ENCODE results near the gene ZNF17. TPM values are rescaled to one million over a fixed set of nuclear protein-coding genes. Genes with fewer than 3 reads are reported as not detected.
A peak's percentile ranks its signal among the peaks of the same experiment; 100 is the strongest.

The ZNF17 gene
- total and polyA plus RNA-seq, 2 donors (not counting 1 experiment from before 2014, with no cell fraction given) = 9.9 to 25.8 TPM

GRCh38 chr19:57363688-57364181, 47.2 kb upstream of the ZNF17 start:
- POLR2A ChIA-PET = interaction anchor here (0.9 to 1.0 kb wide), 2 partner anchors 13 to 639 kb away, joined by 3 to 5 read pairs; partner anchors contain the start of genes ZNF304 and ZNF606

More at GRCh38 chr19:57363688-57364181, 47.2 kb upstream of the ZNF17 start:
- Histone ChIP-seq H3K4me3 (ENCODE audit: control extremely low read depth in 1 of 5, extremely low read depth in 1 of 5, insufficient read depth in 1 of 5, low read depth in 2 of 5, low read length in 4 of 5) (peak overlapping the region; percentile 56 to 80 (median 71)), H3K27ac (ENCODE audit: low read length in 2 of 2) (peak overlapping the region; percentile 85 to 97), H3K4me1 (ENCODE audit: control insufficient read depth in 2 of 2, insufficient read depth in 2 of 2, low read length in 2 of 2) (peaks cover 10 to 15% of the 10 kb centered on the region in 2 donors), H3K27me3 (replicated peaks in 1 of 4; ENCODE audit: control extremely low read depth in 1 of 4, control insufficient read depth in 3 of 4, insufficient read depth in 4 of 4, low read length in 3 of 4) (no peaks in the 10 kb centered on the region), H3K36me3 (replicated peaks in 1 of 2; ENCODE audit: control extremely low read depth in 1 of 2, control insufficient read depth in 1 of 2, extremely low read depth in 1 of 2, insufficient read depth in 2 of 2, low read length in 1 of 2) (peaks cover 0 to 6% of the 10 kb centered on the region in 2 experiments), H2AFZ (ENCODE audit: insufficient read depth, low read depth, low read length, poor library complexity, severe bottlenecking) (peak overlapping the region; percentile 93), H3K4me2 (replicated peaks; ENCODE audit: low read depth, low read length, poor library complexity, severe bottlenecking) (peak overlapping the region; percentile 95), H3K79me2 (ENCODE audit: control insufficient read depth, insufficient read depth, low read length) (peaks cover 24% of the 10 kb centered on the region), H4K20me1 (ENCODE audit: control insufficient read depth, insufficient read depth, low read length, poor library complexity, severe bottlenecking) (no peaks in the 10 kb centered on the region), H3K9ac (ENCODE audit: low read length) (peak overlapping the region; percentile 80), H3K9me3 (ENCODE audit: control extremely low read depth in 1 of 3, control insufficient read depth in 2 of 3, insufficient read depth in 1 of 3, low read length in 2 of 3) (peaks cover 0 to 17% (median 0%) of the 10 kb centered on the region in 3 donors)
- DNase-seq (no peak), ATAC-seq (ENCODE audit: low read depth) (no peak)
- Mint-ChIP-seq H3K9me3 (ENCODE audit: insufficient read depth) (no peaks in the 10 kb centered on the region), H3K27ac (peak overlapping the region; percentile 97), H3K27me3 (no peaks in the 10 kb centered on the region), H3K4me1 (peaks cover 17% of the 10 kb centered on the region), H3K4me3 (peak overlapping the region; percentile 95)
- CTCF ChIA-PET = no interaction called here
- TF ChIP-seq CTCF (IDR thresholded peaks at IDR 0.05) (no peak), EZH2 (IDR thresholded peaks at IDR 0.05; ENCODE audit: borderline replicate concordance, insufficient read depth, low read depth, low read length, poor library complexity, severe bottlenecking) (no peak)
- intact Hi-C loops (cut with micrococcal nuclease) = loop anchor here (1.0 kb wide), 11 partner anchors 12 to 584 kb away; partner anchors contain the start of genes ZNF17, ZNF256, ZNF304 and ZNF416
- 3% methylated on average over 12 of the region's 18 CpGs for WGBS (ENCODE audit: insufficient coverage)
